Activated CD4-positive, alpha-beta T cell treated with anti-CD3 and anti-CD28 coated beads, Interleukin-2, amount 10 ng/mL, durations not matched to agents 7 days and 5 days (primary cell): Measurements from ENCODE around the gene KRTAP19-7. TPM values are rescaled to one million over a fixed set of nuclear protein-coding genes. Genes with fewer than 3 reads are reported as not detected.

Source experiments
- CTCF ChIA-PET: fragments of 350-600 bp; sonication (Branson Sonifier 250); formaldehyde crosslinking; loops from one replicate; lab custom pipeline; 2021; ENCODE audit warnings: antibody characterized with exemption; lab: Charles Lee
- POLR2A ChIA-PET: fragments of 350-600 bp; sonication (Branson Sonifier 250); formaldehyde crosslinking; loops from one replicate; lab custom pipeline; 2021; ENCODE audit warnings: antibody characterized with exemption; lab: Charles Lee
- DNase-seq: peaks from one replicate; pipeline ENCODE4 v3.0.0-alpha.2; 2020
- H3K27ac Mint-ChIP-seq: one replicate; pipeline ENCODE4 v1.8.0; 2021; ENCODE audit warnings: mild to moderate bottlenecking, moderate library complexity, mixed read lengths
- H3K27me3 Mint-ChIP-seq: one replicate; pipeline ENCODE4 v1.8.0; 2021; ENCODE audit warnings: mixed read lengths
- H3K36me3 Mint-ChIP-seq: one replicate; pipeline ENCODE4 v1.8.0; 2021; ENCODE audit warnings: low read depth, mixed read lengths
- H3K4me1 Mint-ChIP-seq: one replicate; pipeline ENCODE4 v1.8.0; 2021; ENCODE audit warnings: mixed read lengths
- H3K4me3 Mint-ChIP-seq: one replicate; pipeline ENCODE4 v1.8.0; 2021; ENCODE audit warnings: mild to moderate bottlenecking, moderate library complexity, mixed read lengths
- H3K9me3 Mint-ChIP-seq: one replicate; pipeline ENCODE4 v1.8.0; 2021; ENCODE audit warnings: mixed read lengths
- total RNA-seq, 2 experiments: library from RNA; stranded (reverse); gene quantifications; one replicate each; pipeline ENCODE4 v1.2.3, GENCODE V29; 2021

KRTAP19-7 gene
- total RNA-seq, 2 experiments from 2014 or later = not detected

DNA sequence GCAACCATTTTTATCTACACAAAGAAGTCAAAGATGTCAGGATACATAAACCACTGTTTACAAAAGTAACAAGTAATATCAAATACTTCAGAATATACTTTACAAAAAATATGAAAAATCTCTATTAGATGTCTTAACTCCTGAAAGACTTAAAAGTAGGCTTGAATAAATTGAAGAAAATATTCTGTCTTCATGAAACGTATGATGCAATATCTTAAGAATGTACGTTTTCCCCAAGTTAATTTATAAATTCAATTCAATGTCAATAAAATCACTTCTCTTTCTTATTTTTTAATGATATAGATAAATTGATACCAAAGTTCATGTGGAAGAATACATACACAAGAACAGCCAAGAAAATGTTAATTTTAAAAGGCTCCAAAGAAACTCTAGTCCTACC, 6.0 kb downstream of the KRTAP19-7 start:
- ChIA-PET CTCF (no interaction called here), POLR2A (no interaction called here)
- H3K4me1 Mint-ChIP-seq = no peaks in the 10 kb centered on the region
- H3K27me3 Mint-ChIP-seq = no peaks in the 10 kb centered on the region
- no peak overlapping the region for H3K27ac Mint-ChIP-seq
- peaks cover 5% of the 10 kb centered on the region for H3K9me3 Mint-ChIP-seq
- no peaks in the 10 kb centered on the region for H3K36me3 Mint-ChIP-seq
- no peak for DNase-seq
- H3K4me3 Mint-ChIP-seq = no peak overlapping the region

- no peak overlapping the region for H3K4me3 Mint-ChIP-seq
- ChIA-PET CTCF (no interaction called here), POLR2A (no interaction called here)
- H3K9me3 Mint-ChIP-seq = peaks cover 6% of the 10 kb centered on the region
- no peak overlapping the region for H3K27ac Mint-ChIP-seq
- H3K4me1 Mint-ChIP-seq = no peaks in the 10 kb centered on the region
- DNase-seq = no peak
- H3K27me3 Mint-ChIP-seq = no peaks in the 10 kb centered on the region
- H3K36me3 Mint-ChIP-seq = no peaks in the 10 kb centered on the region
Measured at GRCh38 chr21:30552782-30553181, 8.3 kb downstream of the KRTAP19-7 start.

DNA sequence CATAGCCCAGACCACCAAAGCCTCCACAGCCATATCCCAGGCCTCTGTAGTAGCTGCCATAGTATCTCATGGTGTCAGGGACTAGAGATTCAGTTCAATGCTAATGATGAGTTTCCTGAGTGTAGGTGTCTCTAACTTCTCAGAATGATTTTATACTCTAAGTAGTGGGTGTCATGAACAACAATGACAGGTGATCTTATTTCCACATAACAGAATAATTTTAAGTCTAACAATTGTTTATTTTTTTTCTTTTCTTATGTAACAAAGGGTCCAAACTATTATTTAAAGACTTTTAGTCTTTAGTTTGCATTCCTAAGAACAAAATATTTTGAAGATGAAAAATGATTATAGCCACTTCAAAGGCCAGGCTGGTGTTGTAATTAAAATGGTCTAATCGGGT, 19.4 kb downstream of the KRTAP19-7 start, which contains the start of gene KRTAP19-6:
TSS of gene KRTAP19-6 (minus strand) at position 101 of the 400 bp plus-strand sequence. CDS start at position 70, 31 bp downstream.
- H3K4me3 Mint-ChIP-seq = no peak within 1 kb of the TSS
- H3K4me1 Mint-ChIP-seq = no peaks in the 10 kb centered on the region
- no peaks in the 10 kb centered on the region for H3K36me3 Mint-ChIP-seq
- DNase-seq = no peak
- no peaks in the 10 kb centered on the region for H3K27me3 Mint-ChIP-seq
- ChIA-PET POLR2A (no interaction called here), CTCF (no interaction called here)
- no peak within 1 kb of the TSS for H3K27ac Mint-ChIP-seq
- H3K9me3 Mint-ChIP-seq = no peaks in the 10 kb centered on the region

DNA sequence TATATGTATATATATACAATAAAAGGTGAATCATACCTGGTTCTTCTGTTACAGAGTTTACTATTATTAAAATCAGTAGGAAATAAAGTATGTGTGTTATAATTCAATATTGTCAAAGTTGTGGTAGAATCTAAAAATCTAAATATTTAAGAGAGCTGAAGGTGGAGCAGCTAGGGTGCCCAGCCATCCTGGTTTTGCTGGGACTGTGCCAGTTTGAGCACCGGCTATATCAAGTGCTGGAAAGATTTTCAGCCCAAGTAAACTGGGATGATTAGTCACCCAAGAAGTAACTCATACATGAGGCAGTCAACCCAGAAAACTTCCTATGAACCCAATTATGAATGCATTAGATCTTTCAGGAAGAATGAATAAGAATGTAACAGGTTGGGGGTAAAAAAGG, 42.2 kb downstream of the KRTAP19-7 start:
- DNase-seq = no peak
- Mint-ChIP-seq H3K27ac (no peak overlapping the region), H3K36me3 (no peaks in the 10 kb centered on the region), H3K9me3 (no peaks in the 10 kb centered on the region), H3K4me3 (no peak overlapping the region), H3K4me1 (no peaks in the 10 kb centered on the region), H3K27me3 (no peaks in the 10 kb centered on the region)
- POLR2A ChIA-PET = no interaction called here
- CTCF ChIA-PET = no interaction called here

- CTCF ChIA-PET = no interaction called here
Measured at GRCh38 chr21:30515681-30516080, 45.4 kb downstream of the KRTAP19-7 start.

More at GRCh38 chr21:30515681-30516080, 45.4 kb downstream of the KRTAP19-7 start:
- no peak for DNase-seq
- POLR2A ChIA-PET = no interaction called here
- H3K4me1 Mint-ChIP-seq = no peaks in the 10 kb centered on the region
- no peak overlapping the region for H3K4me3 Mint-ChIP-seq
- H3K36me3 Mint-ChIP-seq = no peaks in the 10 kb centered on the region
- H3K27ac Mint-ChIP-seq = no peak overlapping the region
- H3K27me3 Mint-ChIP-seq = no peaks in the 10 kb centered on the region
- no peaks in the 10 kb centered on the region for H3K9me3 Mint-ChIP-seq

Other genes with a start within 250 kb of the KRTAP19-7 start
- not detected for gene KRTAP26-1, start 241.0 kb downstream of the KRTAP19-7 start, total RNA-seq
- not detected for gene KRTAP27-1, start 223.6 kb downstream of the KRTAP19-7 start, total RNA-seq
- not detected for gene KRTAP23-1, start 212.7 kb downstream of the KRTAP19-7 start, total RNA-seq
- gene KRTAP13-2, start 189.0 kb downstream of the KRTAP19-7 start, total RNA-seq = not detected
- gene KRTAP13-1, start 165.3 kb downstream of the KRTAP19-7 start, total RNA-seq = not detected
- not detected for gene KRTAP13-3, start 135.4 kb downstream of the KRTAP19-7 start, total RNA-seq
- gene KRTAP13-4, start 131.1 kb downstream of the KRTAP19-7 start, total RNA-seq = not detected
- not detected for gene KRTAP15-1, start 121.0 kb downstream of the KRTAP19-7 start, total RNA-seq
- not detected for gene KRTAP19-1, start 80.9 kb downstream of the KRTAP19-7 start, total RNA-seq
- gene KRTAP19-2, start 73.9 kb downstream of the KRTAP19-7 start, total RNA-seq = not detected
- gene KRTAP19-3, start 69.3 kb downstream of the KRTAP19-7 start, total RNA-seq = not detected
- gene KRTAP19-4, start 64.1 kb downstream of the KRTAP19-7 start, total RNA-seq = not detected
- not detected for gene KRTAP19-5, start 59.2 kb downstream of the KRTAP19-7 start, total RNA-seq
- not detected for gene KRTAP19-6, start 19.4 kb downstream of the KRTAP19-7 start, total RNA-seq
- not detected for gene KRTAP22-2, start 29.1 kb upstream of the KRTAP19-7 start, total RNA-seq
- gene KRTAP6-3, start 31.1 kb upstream of the KRTAP19-7 start, total RNA-seq = not detected
- gene KRTAP6-2, start 37.6 kb upstream of the KRTAP19-7 start, total RNA-seq = not detected
- not detected for gene KRTAP22-1, start 39.8 kb upstream of the KRTAP19-7 start, total RNA-seq
- not detected for gene KRTAP6-1, start 52.6 kb upstream of the KRTAP19-7 start, total RNA-seq
- not detected for gene KRTAP20-1, start 55.1 kb upstream of the KRTAP19-7 start, total RNA-seq
- not detected for gene KRTAP20-4, start 59.3 kb upstream of the KRTAP19-7 start, total RNA-seq
- not detected for gene KRTAP20-2, start 73.9 kb upstream of the KRTAP19-7 start, total RNA-seq
- not detected for gene KRTAP20-3, start 81.5 kb upstream of the KRTAP19-7 start, total RNA-seq
- not detected for gene KRTAP21-3, start 157.5 kb upstream of the KRTAP19-7 start, total RNA-seq
- not detected for gene KRTAP21-2, start 185.9 kb upstream of the KRTAP19-7 start, total RNA-seq
- gene KRTAP21-1, start 194.1 kb upstream of the KRTAP19-7 start, total RNA-seq = not detected